ENCODE results near the gene CEACAM6. TPM values are rescaled to one million over a fixed set of nuclear protein-coding genes. Genes with fewer than 3 reads are reported as not detected.
A peak's percentile ranks its signal among the peaks of the same experiment; 100 is the strongest.
"Not testable (repeated sequence)": the region's sequence is repeated elsewhere in the genome, so short reads cannot be mapped to it uniquely, and the experiment has no call there.

The CEACAM6 gene
- total RNA-seq, 2 experiments from 2014 or later, result not detected

DNA sequence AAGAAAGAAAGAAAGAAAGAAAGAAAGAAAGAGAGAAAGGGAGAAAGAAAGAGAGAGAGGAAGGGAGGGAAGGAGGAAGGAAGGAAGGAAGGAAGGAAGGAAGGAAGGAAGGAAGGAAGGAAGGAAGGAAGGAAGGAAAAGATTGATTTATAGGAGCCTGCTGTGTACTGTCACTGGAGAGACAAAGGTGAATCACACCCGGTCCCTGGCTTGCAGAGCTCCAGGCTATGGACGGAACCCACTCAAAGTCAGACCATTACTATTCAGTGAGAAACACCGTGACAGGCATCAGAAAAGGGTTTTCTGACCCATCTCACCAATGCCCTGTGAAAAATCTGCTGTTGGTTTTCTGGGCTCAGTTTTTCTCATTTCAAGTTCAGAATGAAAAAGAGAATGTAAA, 7.3 kb upstream of the CEACAM6 start:
- Mint-ChIP-seq H3K9me3 (ENCODE audit: low read depth) (no peaks in the 10 kb centered on the region), H3K4me3 (no peak overlapping the region), H3K36me3 (ENCODE audit: low read depth) (no peaks in the 10 kb centered on the region), H3K27ac (no peak overlapping the region), H3K27me3 (peaks cover 68% of the 10 kb centered on the region), H3K4me1 (no peaks in the 10 kb centered on the region)
- POLR2A ChIA-PET, result no interaction called here
- ATAC-seq (no peak), DNase-seq (no peak)
- intact Hi-C loops (cut with DNase I, micrococcal nuclease), result loop anchor here (5.0 kb wide), 1 partner anchor 106 kb away; no protein-coding TSS in a partner anchor
- CTCF ChIA-PET, result interaction anchor here (0.6 to 3.2 kb wide), 5 partner anchors 10 to 115 kb away, joined by 3 to 18 read pairs (median 4); no protein-coding TSS in a partner anchor

DNA sequence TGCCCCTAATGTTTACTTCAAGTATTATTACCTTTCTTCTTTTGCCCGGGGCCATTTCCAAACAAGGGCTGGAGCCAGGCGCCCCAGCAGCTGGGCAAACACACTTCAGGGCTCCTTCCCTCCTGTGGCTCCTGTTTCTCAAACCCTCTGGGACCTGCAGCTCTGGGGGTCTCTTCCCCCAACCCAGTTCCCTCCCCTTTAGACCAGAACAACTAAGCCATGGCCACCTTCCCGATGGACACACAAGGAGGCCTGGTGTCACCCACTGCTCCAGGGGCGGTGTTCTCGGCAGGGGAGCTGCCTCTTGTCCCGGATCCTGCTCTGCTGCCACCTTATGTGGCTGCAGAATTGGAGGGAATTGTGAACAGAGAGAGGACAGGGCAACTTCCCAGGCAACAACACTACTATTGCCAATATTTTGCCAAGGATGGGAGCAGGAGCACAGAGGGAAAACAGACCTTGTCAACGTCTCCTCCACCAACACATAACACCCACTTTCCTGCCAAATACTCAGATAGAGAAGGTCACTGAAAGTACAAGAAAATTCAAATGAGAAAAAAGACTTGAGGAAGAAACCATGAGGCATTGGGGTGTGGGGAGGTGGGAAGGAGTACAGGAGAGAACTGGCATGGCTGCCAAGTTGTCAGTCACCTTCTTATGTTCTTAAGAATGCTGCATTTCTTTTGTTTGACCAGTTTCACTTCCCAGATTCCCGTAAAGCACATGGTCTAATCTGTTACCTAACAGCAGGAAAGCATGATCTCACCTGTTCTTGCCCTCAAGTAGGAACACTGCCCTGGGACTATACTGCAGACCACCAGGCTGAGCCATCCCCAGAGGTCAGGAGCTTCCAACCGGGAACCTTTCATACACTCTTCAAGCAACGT, 4.8 kb upstream of the CEACAM6 start:
- intact Hi-C loops (cut with DNase I, micrococcal nuclease); H3K4me1 Mint-ChIP-seq; POLR2A ChIA-PET; H3K4me3 Mint-ChIP-seq; H3K27ac Mint-ChIP-seq; DNase-seq; H3K9me3 Mint-ChIP-seq (ENCODE audit: low read depth); H3K36me3 Mint-ChIP-seq (ENCODE audit: low read depth); ATAC-seq: not testable (repeated sequence)
- peaks cover 55% of the 10 kb centered on the region for H3K27me3 Mint-ChIP-seq
- CTCF ChIA-PET, result interaction anchor here (0.8 to 7.9 kb wide), 10 partner anchors 9 to 109 kb away, joined by 3 to 115 read pairs (median 18); no protein-coding TSS in a partner anchor

DNA sequence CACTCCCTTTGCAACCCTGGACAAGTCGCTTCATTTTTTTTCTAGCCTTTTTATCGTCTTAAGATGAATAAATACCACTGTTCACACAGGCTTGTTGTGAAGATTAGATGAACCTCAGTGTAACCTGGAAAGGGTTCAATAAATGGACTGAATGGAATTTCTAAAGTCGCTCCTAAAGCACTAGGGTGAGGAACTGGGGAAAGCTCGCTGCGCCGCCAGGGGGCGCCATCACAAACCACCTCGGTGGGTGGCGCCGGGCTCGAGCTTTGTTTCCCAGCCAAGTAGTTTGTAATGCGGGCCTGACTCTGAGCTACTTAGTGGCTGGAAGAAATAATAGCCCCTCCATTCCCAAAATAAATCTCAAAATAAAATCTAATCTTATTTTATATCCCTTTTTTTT, 2.2 kb upstream of the CEACAM6 start:
- ATAC-seq, result peak; percentile 74
- H3K27ac Mint-ChIP-seq, result no peak overlapping the region
- no peaks in the 10 kb centered on the region for H3K36me3 Mint-ChIP-seq (ENCODE audit: low read depth)
- CTCF ChIA-PET, result interaction anchor here (0.6 to 7.9 kb wide), 47 partner anchors 10 to 813 kb away, joined by 3 to 115 read pairs (median 5); no protein-coding TSS in a partner anchor
- no peak overlapping the region for H3K4me3 Mint-ChIP-seq
- intact Hi-C loops (cut with DNase I, micrococcal nuclease), result loop anchor here (1.0 kb wide), 2 partner anchors 32 to 68 kb away; no protein-coding TSS in a partner anchor
- no peaks in the 10 kb centered on the region for H3K9me3 Mint-ChIP-seq (ENCODE audit: low read depth)
- peaks cover 37% of the 10 kb centered on the region for H3K27me3 Mint-ChIP-seq
- DNase-seq, result peak; percentile 87
- POLR2A ChIA-PET, result interaction anchor here (0.6 to 0.7 kb wide), 4 partner anchors 19 to 127 kb away, joined by 3 to 9 read pairs (median 4); no protein-coding TSS in a partner anchor
- H3K4me1 Mint-ChIP-seq, result peaks cover 7% of the 10 kb centered on the region

DNA sequence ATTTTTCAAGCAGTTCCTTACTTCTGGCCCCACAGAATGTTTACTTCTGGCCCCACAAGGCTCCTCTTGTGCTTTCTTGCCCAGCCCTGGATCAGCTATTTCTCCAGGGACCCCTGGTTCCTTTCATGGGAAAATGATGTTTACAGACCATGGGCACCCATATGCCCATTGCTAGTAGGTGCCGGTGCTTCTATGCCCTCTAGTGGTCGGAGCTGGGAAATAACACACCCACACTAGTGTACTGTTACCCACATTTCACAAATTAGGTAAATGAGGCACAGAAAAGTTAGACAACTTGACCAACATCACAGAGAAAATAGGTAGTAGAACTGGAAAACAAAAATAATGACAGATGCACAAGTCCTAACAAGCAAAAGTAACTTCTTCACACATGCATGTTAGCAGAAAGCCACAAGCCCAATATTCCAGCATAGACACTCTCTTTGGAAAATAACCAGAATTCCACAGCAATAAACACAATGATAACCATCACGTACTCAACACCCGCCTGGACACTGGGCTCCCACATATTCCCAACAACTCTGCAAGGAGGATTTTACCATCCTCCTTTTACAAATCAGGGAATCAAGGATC, 1.3 kb upstream of the CEACAM6 start:
- POLR2A ChIA-PET, result no interaction called here
- Mint-ChIP-seq H3K4me1 (peaks cover 7% of the 10 kb centered on the region), H3K9me3 (ENCODE audit: low read depth) (no peaks in the 10 kb centered on the region), H3K27me3 (peaks cover 32% of the 10 kb centered on the region), H3K27ac (no peak overlapping the region), H3K36me3 (ENCODE audit: low read depth) (no peaks in the 10 kb centered on the region), H3K4me3 (no peak overlapping the region)
- CTCF ChIA-PET, result interaction anchor here (0.7 to 7.9 kb wide), 30 partner anchors 9 to 277 kb away, joined by 3 to 115 read pairs (median 7); no protein-coding TSS in a partner anchor
- intact Hi-C loops (cut with DNase I, micrococcal nuclease), result loop anchor here (1.0 kb wide), 2 partner anchors 31 to 67 kb away; no protein-coding TSS in a partner anchor
- ATAC-seq, result peak; percentile 90
- peak; percentile 83 for DNase-seq

DNA sequence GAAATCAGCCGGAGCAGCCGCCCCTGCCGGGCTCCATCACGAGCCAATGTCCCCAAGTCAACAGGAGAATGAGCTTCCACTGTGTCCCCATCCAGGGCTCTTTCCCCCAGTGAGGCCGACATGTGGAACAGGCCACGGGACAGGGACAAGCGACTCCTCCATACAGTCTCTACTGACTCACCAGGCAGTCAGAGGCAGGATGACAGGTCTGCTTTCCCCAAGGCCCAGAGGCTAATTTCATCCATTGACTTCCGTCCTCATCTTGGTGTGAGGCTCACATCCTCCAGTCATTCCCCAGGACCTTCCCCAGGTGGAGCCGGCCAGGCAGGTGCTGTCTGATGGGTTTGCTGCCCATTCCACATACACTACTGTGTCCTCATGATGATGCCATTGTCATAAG, 3.5 kb downstream of the CEACAM6 start:
- ChIA-PET POLR2A (no interaction called here), CTCF (interaction anchor here (1.3 kb wide), 1 partner anchor 11 kb away, joined by 4 read pairs; no protein-coding TSS in a partner anchor)
- Mint-ChIP-seq H3K4me1 (peaks cover 3% of the 10 kb centered on the region), H3K27me3 (peaks cover 46% of the 10 kb centered on the region), H3K36me3 (ENCODE audit: low read depth) (no peaks in the 10 kb centered on the region), H3K27ac (no peak overlapping the region), H3K9me3 (ENCODE audit: low read depth) (no peaks in the 10 kb centered on the region), H3K4me3 (no peak overlapping the region)
- no peak for DNase-seq
- intact Hi-C loops (cut with DNase I, micrococcal nuclease), result no loop called here
- ATAC-seq, result no peak

DNA sequence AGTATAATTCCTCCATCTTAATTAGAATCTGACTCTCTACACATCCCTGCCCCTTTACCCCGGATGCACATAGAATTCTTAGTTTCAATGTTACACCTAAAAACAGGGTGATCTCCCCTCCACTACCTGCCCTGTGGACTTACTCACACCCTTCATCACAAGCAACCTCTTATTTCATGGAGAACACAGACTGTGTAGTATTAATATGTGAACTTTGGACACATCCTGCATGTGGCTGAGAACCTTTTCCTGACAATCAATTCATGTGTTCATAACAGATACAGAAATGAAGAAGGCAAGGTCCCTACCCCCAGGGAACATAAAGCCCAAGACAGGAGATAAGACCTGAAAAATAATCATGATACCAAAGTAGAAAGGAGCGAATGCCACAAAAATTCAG, 11.8 kb downstream of the CEACAM6 start:
- intact Hi-C loops (cut with DNase I, micrococcal nuclease), result no loop called here
- DNase-seq, result no peak
- Mint-ChIP-seq H3K4me1 (peaks cover 1% of the 10 kb centered on the region), H3K27ac (no peak overlapping the region), H3K27me3 (peaks cover 43% of the 10 kb centered on the region), H3K4me3 (no peak overlapping the region), H3K36me3 (ENCODE audit: low read depth) (no peaks in the 10 kb centered on the region), H3K9me3 (ENCODE audit: low read depth) (no peaks in the 10 kb centered on the region)
- POLR2A ChIA-PET, result interaction anchor here (0.6 kb wide), 1 partner anchor 27 kb away, joined by 5 read pairs; no protein-coding TSS in a partner anchor
- ATAC-seq, result no peak
- CTCF ChIA-PET, result interaction anchor here (0.9 to 1.4 kb wide), 2 partner anchors 14 to 125 kb away, joined by 3 read pairs; no protein-coding TSS in a partner anchor

DNA sequence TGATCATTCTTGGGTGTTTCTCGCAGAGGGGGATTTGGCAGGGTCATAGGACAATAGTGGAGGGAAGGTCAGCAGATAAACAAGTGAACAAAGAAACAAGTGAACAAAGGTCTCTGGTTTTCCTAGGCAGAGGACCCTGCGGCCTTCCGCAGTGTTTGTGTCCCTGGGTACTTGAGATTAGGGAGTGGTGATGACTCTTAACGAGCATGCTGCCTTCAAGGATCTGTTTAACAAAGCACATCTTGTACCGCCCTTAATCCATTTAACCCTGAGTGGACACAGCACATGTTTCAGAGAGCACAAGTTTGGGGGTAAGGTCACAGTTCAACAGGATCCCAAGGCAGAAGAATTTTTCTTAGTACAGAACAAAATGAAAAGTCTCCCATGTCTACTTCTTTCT, 12.8 kb downstream of the CEACAM6 start:
- peaks cover 42% of the 10 kb centered on the region for H3K27me3 Mint-ChIP-seq
- H3K4me1 Mint-ChIP-seq; DNase-seq; intact Hi-C loops (cut with DNase I, micrococcal nuclease); ATAC-seq; H3K4me3 Mint-ChIP-seq; H3K27ac Mint-ChIP-seq; H3K36me3 Mint-ChIP-seq (ENCODE audit: low read depth); H3K9me3 Mint-ChIP-seq (ENCODE audit: low read depth); POLR2A ChIA-PET: not testable (repeated sequence)
- CTCF ChIA-PET, result interaction anchor here (1.4 kb wide), 1 partner anchor 126 kb away, joined by 3 read pairs; no protein-coding TSS in a partner anchor

DNA sequence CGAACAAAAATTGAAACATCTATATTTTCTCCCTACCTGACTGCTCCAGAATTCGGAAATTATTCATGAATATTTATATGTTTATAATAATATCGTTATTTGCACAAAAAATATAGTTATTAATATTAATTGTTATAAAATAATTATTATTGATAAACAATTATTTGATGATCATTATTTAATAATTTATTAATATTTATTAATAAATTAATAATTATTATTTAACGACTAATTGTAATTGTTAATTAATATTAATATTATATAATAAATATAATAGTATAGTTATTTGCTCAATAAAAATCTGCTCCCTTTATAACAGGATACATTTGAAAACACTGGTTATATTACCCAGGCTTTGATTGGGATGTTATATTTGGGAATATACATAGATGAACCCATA, 14.3 kb downstream of the CEACAM6 start:
- Mint-ChIP-seq H3K4me1 (peaks cover 23% of the 10 kb centered on the region), H3K27ac (no peak overlapping the region), H3K9me3 (ENCODE audit: low read depth) (no peaks in the 10 kb centered on the region), H3K4me3 (no peak overlapping the region), H3K36me3 (ENCODE audit: low read depth) (no peaks in the 10 kb centered on the region), H3K27me3 (peaks cover 47% of the 10 kb centered on the region)
- intact Hi-C loops (cut with DNase I, micrococcal nuclease), result loop anchor here (2.0 to 10.0 kb wide), 2 partner anchors 15 to 175 kb away; no protein-coding TSS in a partner anchor
- ChIA-PET CTCF (interaction anchor here (0.8 to 9.7 kb wide), 6 partner anchors 11 to 128 kb away, joined by 3 to 98 read pairs (median 4); partner anchors contain the start of genes CEACAM3 and CEACAM6), POLR2A (no interaction called here)
- DNase-seq, result no peak
- no peak for ATAC-seq

DNA sequence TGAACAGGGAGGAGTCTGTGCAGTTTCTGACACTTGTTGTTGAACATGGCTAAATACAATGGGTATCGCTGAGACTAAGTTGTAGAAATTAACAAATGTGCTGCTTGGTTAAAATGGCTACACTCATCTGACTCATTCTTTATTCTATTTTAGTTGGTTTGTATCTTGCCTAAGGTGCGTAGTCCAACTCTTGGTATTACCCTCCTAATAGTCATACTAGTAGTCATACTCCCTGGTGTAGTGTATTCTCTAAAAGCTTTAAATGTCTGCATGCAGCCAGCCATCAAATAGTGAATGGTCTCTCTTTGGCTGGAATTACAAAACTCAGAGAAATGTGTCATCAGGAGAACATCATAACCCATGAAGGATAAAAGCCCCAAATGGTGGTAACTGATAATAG, 16.1 kb downstream of the CEACAM6 start:
- no peaks in the 10 kb centered on the region for H3K9me3 Mint-ChIP-seq (ENCODE audit: low read depth)
- ATAC-seq (peak; percentile 43), DNase-seq (no peak)
- H3K4me3 Mint-ChIP-seq, result no peak overlapping the region
- ChIA-PET CTCF (interaction anchor here (0.7 to 9.7 kb wide), 8 partner anchors 9 to 130 kb away, joined by 3 to 98 read pairs (median 6); partner anchors contain the start of gene CEACAM6), POLR2A (interaction anchor here (0.5 kb wide), 1 partner anchor 18 kb away, joined by 6 read pairs; no protein-coding TSS in a partner anchor)
- H3K27ac Mint-ChIP-seq, result no peak overlapping the region
- H3K27me3 Mint-ChIP-seq, result peaks cover 49% of the 10 kb centered on the region
- peaks cover 33% of the 10 kb centered on the region for H3K4me1 Mint-ChIP-seq
- no peaks in the 10 kb centered on the region for H3K36me3 Mint-ChIP-seq (ENCODE audit: low read depth)
- intact Hi-C loops (cut with DNase I, micrococcal nuclease), result loop anchor here (2.0 to 10.0 kb wide), 2 partner anchors 13 to 173 kb away; no protein-coding TSS in a partner anchor

DNA sequence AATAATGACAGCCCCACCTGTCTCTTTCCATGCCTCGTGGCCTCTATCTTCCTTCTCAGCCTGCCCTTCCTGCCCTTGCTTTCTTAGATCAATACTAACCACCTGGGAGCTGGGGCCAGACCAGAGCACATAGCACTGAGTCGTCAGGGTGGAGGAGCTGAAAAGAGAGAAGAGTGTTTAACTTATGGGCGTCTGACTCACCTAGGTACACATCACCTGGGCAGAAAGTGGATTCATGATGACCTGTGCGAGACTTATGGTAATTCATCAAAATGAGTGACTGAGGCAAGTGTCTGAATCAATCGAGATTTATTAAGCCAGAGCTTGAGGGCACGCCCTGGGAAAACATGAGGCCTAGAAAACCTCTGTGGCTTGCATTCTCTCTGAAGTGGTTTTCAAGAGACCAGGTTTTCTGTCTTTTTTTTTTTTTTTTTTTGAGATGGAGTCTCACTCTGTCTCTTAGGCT, 19.2 kb downstream of the CEACAM6 start:
- Mint-ChIP-seq H3K36me3 (ENCODE audit: low read depth) (no peaks in the 10 kb centered on the region), H3K4me3 (no peak overlapping the region), H3K27me3 (peaks cover 61% of the 10 kb centered on the region), H3K27ac (peak overlapping the region; percentile 1), H3K9me3 (ENCODE audit: low read depth) (no peaks in the 10 kb centered on the region), H3K4me1 (peaks cover 33% of the 10 kb centered on the region)
- CTCF ChIA-PET, result interaction anchor here (0.7 to 9.7 kb wide), 5 partner anchors 11 to 133 kb away, joined by 3 to 98 read pairs (median 3); partner anchors contain the start of gene CEACAM6
- POLR2A ChIA-PET, result interaction anchor here (0.6 kb wide), 1 partner anchor 14 kb away, joined by 3 read pairs; no protein-coding TSS in a partner anchor
- ATAC-seq (peak; percentile 83), DNase-seq (peak; percentile 67)
- intact Hi-C loops (cut with DNase I, micrococcal nuclease), result loop anchor here in 1 of 2 experiments (1.0 to 10.0 kb wide), 2 partner anchors 34 to 170 kb away; no protein-coding TSS in a partner anchor

All from activated CD4-positive, alpha-beta T cell treated with anti-CD3 and anti-CD28 coated beads for 36 hours (primary cell).